ENCODE results near the gene CST7. TPM values are rescaled to one million over a fixed set of nuclear protein-coding genes. Genes with fewer than 3 reads are reported as not detected.
A peak's percentile ranks its signal among the peaks of the same experiment; 100 is the strongest.
"Not testable (repeated sequence)": the region's sequence is repeated elsewhere in the genome, so short reads cannot be mapped to it uniquely, and the experiment has no call there.

Gene CST7
- total RNA-seq, 1 donor from 2014 or later: not detected

GRCh38 chr20:24930724-24931688 lies 18.1 kb upstream of the CST7 start:
- not testable (repeated sequence) for DNase-seq; H3K27ac Mint-ChIP-seq (ENCODE audit: unreplicated experiment); H3K4me1 Mint-ChIP-seq (ENCODE audit: low read depth, unreplicated experiment); H3K27me3 Mint-ChIP-seq (ENCODE audit: unreplicated experiment); H3K9me3 Mint-ChIP-seq (ENCODE audit: unreplicated experiment); H3K36me3 Mint-ChIP-seq (ENCODE audit: unreplicated experiment); H3K4me3 Mint-ChIP-seq (ENCODE audit: unreplicated experiment)
- TF ChIP-seq, protein P1, sequence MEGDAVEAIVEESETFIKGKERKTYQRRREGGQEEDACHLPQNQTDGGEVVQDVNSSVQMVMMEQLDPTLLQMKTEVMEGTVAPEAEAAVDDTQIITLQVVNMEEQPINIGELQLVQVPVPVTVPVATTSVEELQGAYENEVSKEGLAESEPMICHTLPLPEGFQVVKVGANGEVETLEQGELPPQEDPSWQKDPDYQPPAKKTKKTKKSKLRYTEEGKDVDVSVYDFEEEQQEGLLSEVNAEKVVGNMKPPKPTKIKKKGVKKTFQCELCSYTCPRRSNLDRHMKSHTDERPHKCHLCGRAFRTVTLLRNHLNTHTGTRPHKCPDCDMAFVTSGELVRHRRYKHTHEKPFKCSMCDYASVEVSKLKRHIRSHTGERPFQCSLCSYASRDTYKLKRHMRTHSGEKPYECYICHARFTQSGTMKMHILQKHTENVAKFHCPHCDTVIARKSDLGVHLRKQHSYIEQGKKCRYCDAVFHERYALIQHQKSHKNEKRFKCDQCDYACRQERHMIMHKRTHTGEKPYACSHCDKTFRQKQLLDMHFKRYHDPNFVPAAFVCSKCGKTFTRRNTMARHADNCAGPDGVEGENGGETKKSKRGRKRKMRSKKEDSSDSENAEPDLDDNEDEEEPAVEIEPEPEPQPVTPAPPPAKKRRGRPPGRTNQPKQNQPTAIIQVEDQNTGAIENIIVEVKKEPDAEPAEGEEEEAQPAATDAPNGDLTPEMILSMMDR (IDR thresholded peaks at IDR 0.05; ENCODE audit: partially characterized antibody, unreplicated experiment): peak; percentile 26

GRCh38 chr20:24931893-24932292 lies 17.2 kb upstream of the CST7 start:
- DNase-seq; H3K27ac Mint-ChIP-seq (ENCODE audit: unreplicated experiment); H3K36me3 Mint-ChIP-seq (ENCODE audit: unreplicated experiment); H3K4me3 Mint-ChIP-seq (ENCODE audit: unreplicated experiment); H3K4me1 Mint-ChIP-seq (ENCODE audit: low read depth, unreplicated experiment); H3K27me3 Mint-ChIP-seq (ENCODE audit: unreplicated experiment); H3K9me3 Mint-ChIP-seq (ENCODE audit: unreplicated experiment): not testable (repeated sequence)

GRCh38 chr20:24933266-24933908 lies 15.7 kb upstream of the CST7 start:
- Mint-ChIP-seq H3K9me3 (ENCODE audit: unreplicated experiment) (peaks cover 3% of the 10 kb centered on the region), H3K27ac (ENCODE audit: unreplicated experiment) (no peak overlapping the region), H3K4me1 (ENCODE audit: low read depth, unreplicated experiment) (peaks cover 5% of the 10 kb centered on the region), H3K36me3 (ENCODE audit: unreplicated experiment) (no peaks in the 10 kb centered on the region), H3K4me3 (ENCODE audit: unreplicated experiment) (no peak overlapping the region), H3K27me3 (ENCODE audit: unreplicated experiment) (no peaks in the 10 kb centered on the region)
- DNase-seq: no peak
- TF ChIP-seq, protein P1 (IDR thresholded peaks at IDR 0.05; ENCODE audit: partially characterized antibody, unreplicated experiment): no peak

DNA sequence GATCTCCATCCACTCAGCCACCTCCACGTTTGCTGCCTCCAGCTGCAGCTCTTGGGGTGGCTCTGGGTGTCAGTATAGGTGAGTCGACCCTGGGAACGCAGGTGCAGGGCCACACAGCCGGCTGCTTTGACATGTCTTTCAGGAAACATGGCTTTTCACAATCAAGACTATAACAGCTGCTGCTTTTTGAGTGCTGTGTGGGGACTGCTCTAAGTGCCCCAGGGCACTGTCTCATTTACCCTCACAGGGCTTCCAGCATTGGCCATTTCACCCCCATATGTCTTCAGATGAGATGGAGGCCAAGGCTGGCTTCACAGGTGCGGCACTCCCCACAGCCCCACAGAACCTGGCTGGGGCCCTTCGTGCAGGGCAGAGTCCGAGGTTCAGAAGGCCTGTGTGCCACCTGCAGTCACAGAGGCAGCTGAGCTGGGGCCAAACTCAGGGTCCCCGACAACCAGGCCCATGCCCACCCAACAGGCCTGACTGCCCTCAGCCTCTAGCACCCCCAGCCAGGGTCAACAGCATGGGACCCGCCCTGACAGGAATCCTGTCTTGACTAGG lies 14.9 kb upstream of the CST7 start:
- no peak overlapping the region for H3K4me3 Mint-ChIP-seq (ENCODE audit: unreplicated experiment)

GRCh38 chr20:24934716-24935115 lies 14.4 kb upstream of the CST7 start:
- TF ChIP-seq, protein P1 (IDR thresholded peaks at IDR 0.05; ENCODE audit: partially characterized antibody, unreplicated experiment): no peak
- H3K4me3 Mint-ChIP-seq (ENCODE audit: unreplicated experiment): no peak overlapping the region
- no peak overlapping the region for H3K27ac Mint-ChIP-seq (ENCODE audit: unreplicated experiment)
- no peaks in the 10 kb centered on the region for H3K27me3 Mint-ChIP-seq (ENCODE audit: unreplicated experiment)
- H3K36me3 Mint-ChIP-seq (ENCODE audit: unreplicated experiment): no peaks in the 10 kb centered on the region
- peaks cover 5% of the 10 kb centered on the region for H3K4me1 Mint-ChIP-seq (ENCODE audit: low read depth, unreplicated experiment)
- no peak for DNase-seq
- peaks cover 3% of the 10 kb centered on the region for H3K9me3 Mint-ChIP-seq (ENCODE audit: unreplicated experiment)

More for the DNA sequence above, 14.9 kb upstream of the CST7 start:
- H3K27me3 Mint-ChIP-seq (ENCODE audit: unreplicated experiment): no peaks in the 10 kb centered on the region
- H3K36me3 Mint-ChIP-seq (ENCODE audit: unreplicated experiment): no peaks in the 10 kb centered on the region
- TF ChIP-seq, protein P1 (IDR thresholded peaks at IDR 0.05; ENCODE audit: partially characterized antibody, unreplicated experiment): no peak
- H3K27ac Mint-ChIP-seq (ENCODE audit: unreplicated experiment): no peak overlapping the region
- H3K4me1 Mint-ChIP-seq (ENCODE audit: low read depth, unreplicated experiment): peaks cover 5% of the 10 kb centered on the region
- no peak for DNase-seq
- peaks cover 3% of the 10 kb centered on the region for H3K9me3 Mint-ChIP-seq (ENCODE audit: unreplicated experiment)

Measured in glutamatergic neuron (in vitro differentiated cells).